DND-41 (cell line): ENCODE results near the gene KISS1R.
"Not testable (repeated sequence)": the region's sequence is repeated elsewhere in the genome, so short reads cannot be mapped to it uniquely, and the experiment has no call there.

Experiments used
- ATAC-seq: fragments of 200-7000 bp; cut with Tn5 transposase; 3 replicates; pipeline ENCODE4 v1.9.1; 2021; ENCODE audit warnings: low read depth; ENCODE audit not compliant: insufficient read depth
- DNase-seq: peaks from one replicate; pipeline ENCODE4 v3.0.0-alpha.2; 2020
- H2AFZ ChIP-seq: 2 replicates; pipeline ENCODE4 v1.6.0; 2012; ENCODE audit warnings: low read depth, low read length
- H3K27ac ChIP-seq: 2 replicates; pipeline ENCODE4 v1.5.1; 2012; ENCODE audit warnings: low read length, inconsistent platforms
- H3K27me3 ChIP-seq: fragments of 200-600 bp; sonication (generic); 2 replicates; pipeline ENCODE4 v1.6.0; 2012; ENCODE audit warnings: low read length, mild to moderate bottlenecking, inconsistent platforms; ENCODE audit not compliant: insufficient read depth, poor library complexity
- H3K36me3 ChIP-seq: 2 replicates; pipeline ENCODE4 v1.5.1; 2012; ENCODE audit warnings: low read length, inconsistent platforms; ENCODE audit not compliant: insufficient read depth
- H3K4me1 ChIP-seq: 2 replicates; pipeline ENCODE4 v1.5.1; 2012; ENCODE audit warnings: mild to moderate bottlenecking, low read length; ENCODE audit not compliant: insufficient read depth
- H3K4me2 ChIP-seq: 2 replicates; pipeline ENCODE4 v1.6.0; 2012; ENCODE audit warnings: mild to moderate bottlenecking, moderate library complexity, low read length, inconsistent platforms; ENCODE audit not compliant: insufficient read depth
- H3K4me3 ChIP-seq, 2 experiments: fragments of 200-600 bp in 1 of 2; shearing (Covaris generic) in 1 of 2; 2 replicates each; pipeline ENCODE4 v1.5.1; 2012 to 2016; ENCODE audit warnings: inconsistent platforms in 2 of 2, low read length in 2 of 2, mild to moderate bottlenecking in 2 of 2, low read depth in 1 of 2, moderate library complexity in 1 of 2
- H3K79me2 ChIP-seq: 2 replicates; pipeline ENCODE4 v1.6.0; 2012; ENCODE audit warnings: low read length, inconsistent platforms; ENCODE audit not compliant: insufficient read depth
- H3K9ac ChIP-seq: 2 replicates; pipeline ENCODE4 v1.6.0; 2012; ENCODE audit warnings: low read depth, mild to moderate bottlenecking, inconsistent platforms, low read length, moderate library complexity
- H3K9me3 ChIP-seq: 2 replicates; pipeline ENCODE4 v1.5.1; 2012; ENCODE audit warnings: low read length, moderate library complexity, mild to moderate bottlenecking, inconsistent platforms; ENCODE audit not compliant: insufficient read depth, severe bottlenecking
- H4K20me1 ChIP-seq: 2 replicates; pipeline ENCODE4 v1.6.0; 2012; ENCODE audit warnings: low read length; ENCODE audit not compliant: insufficient read depth
- EZH2 ChIP-seq: IDR thresholded peaks from 3 replicates; pipeline ENCODE4 v1.6.1; 2012; ENCODE audit warnings: borderline replicate concordance, low read depth, mild to moderate bottlenecking, moderate library complexity, low read length, inconsistent platforms; ENCODE audit not compliant: severe bottlenecking
- TF ChIP-seq, protein P1 (sequence below): IDR thresholded peaks from 2 replicates; pipeline ENCODE4 v1.5.1; 2012; ENCODE audit warnings: borderline replicate concordance, low read length, moderate library complexity, mild to moderate bottlenecking; ENCODE audit not compliant: poor library complexity, severe bottlenecking; ENCODE audit errors: extremely low read depth

Gene KISS1R

DNA sequence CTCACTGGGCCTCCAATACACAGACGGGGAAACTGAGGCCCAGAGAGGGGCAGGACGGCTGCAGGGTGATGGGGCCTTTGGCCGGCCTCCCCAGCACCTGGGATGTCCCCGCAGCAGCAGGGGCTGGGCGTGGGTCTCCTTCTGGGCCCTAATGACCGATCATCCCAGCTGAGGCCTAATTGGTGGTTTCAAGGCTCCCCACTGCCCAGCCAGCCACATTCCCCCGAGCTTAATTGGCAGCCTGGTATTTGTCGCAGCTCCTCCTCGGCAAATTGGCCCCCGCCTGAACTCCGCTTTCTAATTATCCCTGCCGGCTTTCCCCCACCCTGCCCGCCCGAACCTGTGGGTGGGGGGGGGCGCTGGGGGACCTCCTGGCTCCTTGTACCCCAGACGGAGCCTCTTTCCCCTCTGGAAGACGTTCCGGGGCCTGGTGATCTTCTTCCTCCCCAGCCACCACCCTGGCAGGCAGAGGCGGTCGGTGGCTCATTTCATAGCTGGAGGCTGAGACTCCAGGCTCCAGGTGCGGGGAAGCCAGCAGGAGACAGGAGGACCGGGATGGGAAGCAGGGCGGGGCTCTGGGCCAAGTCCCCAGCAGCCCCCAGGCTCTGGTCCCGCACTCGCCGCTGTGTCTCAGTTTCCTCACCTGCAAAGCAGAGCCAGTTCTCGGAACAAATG lies 39.8 kb downstream of the KISS1R start:
- H3K27me3 ChIP-seq, result no peaks in the 10 kb centered on the region
- DNase-seq, result no peak
- no peak overlapping the region for H3K4me2 ChIP-seq
- no peaks in the 10 kb centered on the region for H3K9me3 ChIP-seq
- no peak overlapping the region for H3K27ac ChIP-seq
- no peak overlapping the region for H3K4me3 ChIP-seq
- ATAC-seq, result no peak
- peaks cover 44% of the 10 kb centered on the region for H4K20me1 ChIP-seq
- H2AFZ ChIP-seq, result no peak overlapping the region
- H3K9ac ChIP-seq, result no peak overlapping the region
- TF ChIP-seq, protein P1, sequence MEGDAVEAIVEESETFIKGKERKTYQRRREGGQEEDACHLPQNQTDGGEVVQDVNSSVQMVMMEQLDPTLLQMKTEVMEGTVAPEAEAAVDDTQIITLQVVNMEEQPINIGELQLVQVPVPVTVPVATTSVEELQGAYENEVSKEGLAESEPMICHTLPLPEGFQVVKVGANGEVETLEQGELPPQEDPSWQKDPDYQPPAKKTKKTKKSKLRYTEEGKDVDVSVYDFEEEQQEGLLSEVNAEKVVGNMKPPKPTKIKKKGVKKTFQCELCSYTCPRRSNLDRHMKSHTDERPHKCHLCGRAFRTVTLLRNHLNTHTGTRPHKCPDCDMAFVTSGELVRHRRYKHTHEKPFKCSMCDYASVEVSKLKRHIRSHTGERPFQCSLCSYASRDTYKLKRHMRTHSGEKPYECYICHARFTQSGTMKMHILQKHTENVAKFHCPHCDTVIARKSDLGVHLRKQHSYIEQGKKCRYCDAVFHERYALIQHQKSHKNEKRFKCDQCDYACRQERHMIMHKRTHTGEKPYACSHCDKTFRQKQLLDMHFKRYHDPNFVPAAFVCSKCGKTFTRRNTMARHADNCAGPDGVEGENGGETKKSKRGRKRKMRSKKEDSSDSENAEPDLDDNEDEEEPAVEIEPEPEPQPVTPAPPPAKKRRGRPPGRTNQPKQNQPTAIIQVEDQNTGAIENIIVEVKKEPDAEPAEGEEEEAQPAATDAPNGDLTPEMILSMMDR, result no peak
- no peak for TF ChIP-seq EZH2
- H3K79me2 ChIP-seq, result peaks cover 41% of the 10 kb centered on the region
- H3K4me1 ChIP-seq, result no peaks in the 10 kb centered on the region
- H3K36me3 ChIP-seq, result peaks cover 21% of the 10 kb centered on the region

DNA sequence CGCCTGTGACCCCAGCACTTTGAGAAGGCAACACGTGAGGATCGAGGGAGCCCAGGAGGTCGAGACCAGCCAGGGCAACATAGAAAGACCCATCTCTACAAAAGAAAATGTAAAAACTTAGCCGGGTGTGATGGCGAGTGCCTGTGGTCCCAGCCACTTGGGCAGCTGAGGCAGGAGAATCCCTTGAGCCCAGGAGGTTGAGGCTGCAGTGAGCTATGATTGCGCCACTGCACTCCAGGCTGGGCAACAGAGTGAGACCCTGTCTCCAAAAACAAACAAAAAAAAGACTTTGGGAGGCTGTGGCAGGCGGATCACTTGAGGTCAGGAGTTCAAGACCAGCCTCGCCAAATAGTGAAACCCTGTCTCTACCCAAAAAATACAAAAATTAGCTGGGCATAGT lies 40.4 kb downstream of the KISS1R start:
- not testable (repeated sequence) for DNase-seq, H3K4me2 ChIP-seq, ATAC-seq, H3K4me3 ChIP-seq, H3K9ac ChIP-seq, H3K9me3 ChIP-seq, H3K4me1 ChIP-seq, H2AFZ ChIP-seq, H3K27ac ChIP-seq, H3K27me3 ChIP-seq
- Histone ChIP-seq H4K20me1 (peaks cover 41% of the 10 kb centered on the region), H3K79me2 (peaks cover 35% of the 10 kb centered on the region), H3K36me3 (peaks cover 21% of the 10 kb centered on the region)

DNA sequence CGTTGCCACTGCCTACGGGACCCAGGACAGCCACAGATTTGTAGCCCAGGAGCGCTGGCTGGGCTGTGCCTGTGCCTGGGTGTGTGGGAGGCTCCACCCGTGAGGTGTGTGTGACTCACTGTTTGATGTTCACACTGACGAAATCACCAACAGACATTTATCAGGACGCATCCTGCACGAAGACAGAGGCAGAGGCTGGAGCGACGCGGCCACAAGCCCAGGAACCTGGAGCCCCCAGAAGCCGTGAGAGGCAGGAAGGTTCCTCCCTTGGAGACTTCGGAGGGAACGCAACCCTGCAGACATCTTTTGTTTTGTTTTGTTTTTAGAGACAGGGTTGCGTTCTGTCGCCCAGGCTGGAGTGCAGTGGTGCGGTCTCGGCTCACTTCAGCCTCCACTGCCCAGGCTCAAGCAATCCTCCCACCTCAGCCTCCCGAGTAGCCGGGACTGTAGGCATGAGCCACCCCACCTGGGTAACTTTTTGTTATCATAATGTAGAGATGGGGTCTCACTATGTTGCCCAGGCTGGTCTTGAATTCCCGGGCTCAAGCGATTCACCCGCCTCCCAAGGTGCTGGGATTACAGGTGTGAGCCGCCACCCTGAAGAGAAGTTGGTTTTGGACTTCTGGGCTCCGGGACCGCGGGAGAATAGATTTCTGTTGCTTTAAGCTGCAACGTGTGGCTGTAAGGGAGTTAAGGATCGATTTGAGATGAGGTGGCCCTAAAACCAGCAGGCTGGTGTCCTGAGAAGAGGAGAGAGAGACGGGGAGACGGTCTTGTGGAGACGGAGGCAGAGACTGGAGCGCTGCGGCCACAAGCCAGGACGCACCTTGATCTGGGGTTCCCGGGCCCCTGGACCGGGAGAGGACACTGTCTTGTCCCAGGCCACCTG lies 42.1 kb downstream of the KISS1R start:
- H3K79me2 ChIP-seq, result peaks cover 20% of the 10 kb centered on the region
- H3K4me3 ChIP-seq, result no peak overlapping the region
- DNase-seq (no peak), ATAC-seq (no peak)
- H2AFZ ChIP-seq, result no peak overlapping the region
- H4K20me1 ChIP-seq, result peaks cover 31% of the 10 kb centered on the region
- no peak overlapping the region for H3K9ac ChIP-seq
- TF ChIP-seq EZH2, result no peak
- TF ChIP-seq, protein P1, result no peak
- H3K4me1 ChIP-seq, result no peaks in the 10 kb centered on the region
- H3K4me2 ChIP-seq, result no peak overlapping the region
- H3K9me3 ChIP-seq, result no peaks in the 10 kb centered on the region
- H3K36me3 ChIP-seq, result peaks cover 32% of the 10 kb centered on the region
- H3K27ac ChIP-seq, result no peak overlapping the region
- no peaks in the 10 kb centered on the region for H3K27me3 ChIP-seq

DNA sequence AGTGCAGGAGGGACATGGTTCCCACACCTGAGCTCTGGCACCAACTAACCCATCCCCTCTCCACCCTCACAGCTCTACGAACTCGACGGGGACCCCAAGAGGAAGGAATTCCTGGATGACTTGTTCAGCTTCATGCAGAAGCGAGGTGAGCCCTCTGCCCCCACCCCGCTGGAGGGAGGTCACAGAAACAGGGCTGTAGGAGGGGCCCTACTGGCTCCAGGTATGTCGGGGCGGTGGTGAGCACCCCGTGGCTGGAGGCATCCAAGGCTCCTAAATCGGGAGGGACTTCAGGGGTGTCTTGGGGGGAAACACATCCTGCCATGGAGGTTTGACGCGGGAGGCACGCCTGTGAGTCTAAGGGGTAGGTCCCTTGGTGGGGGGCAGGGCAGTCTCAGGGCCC lies 42.9 kb downstream of the KISS1R start:
- H3K27me3 ChIP-seq, result no peaks in the 10 kb centered on the region
- DNase-seq, result no peak
- H3K4me3 ChIP-seq, result no peak overlapping the region
- H4K20me1 ChIP-seq, result peaks cover 29% of the 10 kb centered on the region
- H3K9ac ChIP-seq, result no peak overlapping the region
- H2AFZ ChIP-seq, result no peak overlapping the region
- no peaks in the 10 kb centered on the region for H3K4me1 ChIP-seq
- TF ChIP-seq, protein P1, result no peak
- no peak for TF ChIP-seq EZH2
- ATAC-seq, result no peak
- peaks cover 12% of the 10 kb centered on the region for H3K79me2 ChIP-seq
- H3K36me3 ChIP-seq, result peaks cover 41% of the 10 kb centered on the region
- no peak overlapping the region for H3K27ac ChIP-seq
- no peak overlapping the region for H3K4me2 ChIP-seq
- H3K9me3 ChIP-seq, result no peaks in the 10 kb centered on the region
